ENCODE data around the gene MRPS27. TPM values are rescaled to one million over a fixed set of nuclear protein-coding genes. Genes with fewer than 3 reads are reported as not detected.

Gene MRPS27
- total and polyA plus RNA-seq, 2 of the 4 experiments (the other 2 are of a cell fraction), result 46.9 to 90.5 TPM

GRCh38 chr5:72325566-72326305, 5.7 kb upstream of the MRPS27 start:
- intact Hi-C loops (cut with micrococcal nuclease), result no loop called here
- peaks cover 16% of the 10 kb centered on the region for H3K9me1 ChIP-seq (ENCODE audit: insufficient read depth, low read length)
- peaks cover 20% of the 10 kb centered on the region for H3K4me1 ChIP-seq (ENCODE audit: control insufficient read depth, insufficient read depth, low read length)
- H2BK5ac ChIP-seq (ENCODE audit: low read depth, low read length, poor library complexity, severe bottlenecking), result peak overlapping the region; percentile 89
- dilution Hi-C loops (cut with HindIII; ENCODE audit: low sequenced_read_pairs, unreplicated experiment), result no loop called here
- BruUV-seq (replicated peaks), result no TSS peak
- DNase-seq, result peak; percentile 85
- ChIA-PET POLR2A (ENCODE audit: unreplicated experiment) (no interaction called here), CTCF (no interaction called here)
- H4K20me1 ChIP-seq (ENCODE audit: insufficient read depth, low read length), result no peaks in the 10 kb centered on the region
- H3K4me2 ChIP-seq (ENCODE audit: low read depth, low read length), result peak overlapping the region; percentile 92
- peak overlapping the region; percentile 22 for H2BK120ac ChIP-seq (ENCODE audit: low read depth, low read length)
- H3K9me3 ChIP-seq (ENCODE audit: control insufficient read depth, insufficient read depth, low read length), result no peaks in the 10 kb centered on the region
- H3K18ac ChIP-seq (ENCODE audit: low read depth, low read length), result peak overlapping the region; percentile 89; the same call in 1 of the 2 replicates
- peak overlapping the region; percentile 26; the same call in 1 of the 2 replicates for H3K14ac ChIP-seq (replicated peaks; ENCODE audit: low read depth, low read length)
- no CpG with 5 or more reads among the region's 4 CpGs for WGBS, 2 experiments (ENCODE audit: extremely low coverage in 2 of 2, insufficient read length in 1 of 2)
- H3K4ac ChIP-seq (ENCODE audit: low read depth, low read length), result peak overlapping the region; percentile 47
- H3K36me3 ChIP-seq (ENCODE audit: control insufficient read depth, insufficient read depth, low read length), result peaks cover 8% of the 10 kb centered on the region
- H3K56ac ChIP-seq (ENCODE audit: extremely low read depth, insufficient read depth, low read length), result no peak overlapping the region
- peak overlapping the region; percentile 5; the same call in 1 of the 3 replicates for H2BK15ac ChIP-seq (ENCODE audit: low read depth, low read length)
- peak overlapping the region; percentile 79; the same call in 1 of the 2 replicates for H4K5ac ChIP-seq (ENCODE audit: low read depth, low read length)
- H4K8ac ChIP-seq (ENCODE audit: low read depth in 2 of 2, low read length in 2 of 2), result peak overlapping the region in 1 of 2 experiments; percentile 57; a peak in 1 of 4 replicates
- peaks cover 19 to 38% of the 10 kb centered on the region in 2 experiments for H3K79me1 ChIP-seq (ENCODE audit: low read depth in 1 of 2, low read length in 2 of 2)
- H2BK20ac ChIP-seq (ENCODE audit: low read depth, low read length), result peak overlapping the region; percentile 52; the same call in 1 of the 2 replicates
- H2AK5ac ChIP-seq (ENCODE audit: low read depth, low read length), result peak overlapping the region; percentile 8
- TF ChIP-seq BHLHE40 (IDR thresholded peaks at IDR 0.05; ENCODE audit: low read depth, low read length) (no peak), FOS (IDR thresholded peaks at IDR 0.05; ENCODE audit: low read depth, low read length) (peak; percentile 16; the same call in 1 of the 2 replicates)
- peak overlapping the region; percentile 37; the same call in 1 of the 2 replicates for H4K91ac ChIP-seq (ENCODE audit: insufficient read depth, low read depth, low read length)
- H3K9ac ChIP-seq (ENCODE audit: low read depth, low read length), result no peak overlapping the region; the same call in 1 of the 2 replicates
- no peaks in the 10 kb centered on the region for H3K27me3 ChIP-seq (ENCODE audit: control insufficient read depth, insufficient read depth, low read length)
- H2AFZ ChIP-seq (replicated peaks; ENCODE audit: low read length, poor library complexity), result no peak overlapping the region
- ATAC-seq (ENCODE audit: low read depth), result peak; percentile 55
- H3K23ac ChIP-seq (ENCODE audit: low read depth, low read length), result no peak overlapping the region
- H2AK9ac ChIP-seq (replicated peaks; ENCODE audit: low read depth, low read length, poor library complexity), result no peak overlapping the region
- H3K4me3 ChIP-seq (ENCODE audit: insufficient read depth, low read depth, low read length), result peak overlapping the region; percentile 28; the same call in 1 of the 2 replicates
- H3K27ac ChIP-seq (ENCODE audit: insufficient read depth, low read length), result peak overlapping the region; percentile 68; the same call in 1 of the 2 replicates
- in situ Hi-C loops (cut with MboI; ENCODE audit: low sequenced_read_pairs), result no loop called here
